AG04450 (cell line): ENCODE results near the gene CCM2. TPM values are rescaled to one million over a fixed set of nuclear protein-coding genes. Genes with fewer than 3 reads are reported as not detected.

Experiments used
- CTCF ChIA-PET: fragments of 300-600, 350-600 bp; formaldehyde crosslinking; extraction: SDS; loops from one replicate; lab custom pipeline; 2022; ENCODE audit warnings: antibody characterized with exemption, inconsistent platforms; lab: Charles Lee
- POLR2A ChIA-PET: fragments of 350-600 bp; formaldehyde crosslinking; extraction: SDS; loops from one replicate; lab custom pipeline; 2021; ENCODE audit warnings: antibody characterized with exemption, inconsistent platforms; lab: Yijun Ruan, JAX
- DNase-seq: peaks from one replicate; pipeline ENCODE4 v3.0.0-alpha.2; 2011; ENCODE audit warnings: low read depth, low spot score
- H3K27ac ChIP-seq: one replicate; pipeline ENCODE4 v1.5.1; 2012; ENCODE audit warnings: low read depth, low read length, control low read depth
- H3K27me3 ChIP-seq: one replicate; pipeline ENCODE4 v1.6.0; 2012; ENCODE audit warnings: low read length; ENCODE audit not compliant: control insufficient read depth, insufficient read depth
- H3K4me3 ChIP-seq: 2 replicates; pipeline ENCODE4 v1.5.1; 2011; ENCODE audit warnings: mild to moderate bottlenecking, low read depth, low read length, control low read depth
- H3K9me3 ChIP-seq: 2 replicates; pipeline ENCODE4 v1.5.1; 2012; ENCODE audit warnings: low read length; ENCODE audit not compliant: control insufficient read depth, insufficient read depth
- polyA plus RNA-seq: library from polyadenylated mRNA; depleted of rRNA; stranded (reverse); fragments of >200 nt; gene quantifications from 2 replicates; pipeline ENCODE4 v1.2.3, GENCODE V29; 2011
- TF ChIP-seq, protein P1 (sequence below): IDR thresholded peaks from 2 replicates; pipeline ENCODE4 v1.5.1; 2011; ENCODE audit warnings: low read depth, low read length, control low read depth, inconsistent platforms

The CCM2 gene
- polyA plus RNA-seq, 1 experiment, result 24.7 TPM

DNA sequence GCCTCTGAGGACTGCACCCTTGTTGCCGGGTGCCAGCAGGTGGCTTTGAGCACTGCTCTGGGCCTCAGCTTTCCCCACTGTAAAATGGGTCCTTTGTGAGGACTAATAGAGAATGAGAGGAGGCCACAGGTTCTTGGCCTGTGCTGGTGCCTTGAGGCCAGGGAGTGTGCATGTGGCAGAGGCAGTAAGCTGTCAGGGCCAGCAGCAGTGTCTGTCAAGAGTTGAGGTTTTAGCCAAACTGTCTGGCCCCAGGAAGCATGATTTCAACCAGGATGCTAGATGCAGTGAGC is 75.3 kb downstream of the CCM2 start:
- ChIA-PET POLR2A (no interaction called here), CTCF (no interaction called here)
- no peaks in the 10 kb centered on the region; the same call in 1 of the 2 replicates for H3K9me3 ChIP-seq
- no peak overlapping the region for H3K4me3 ChIP-seq
- TF ChIP-seq, protein P1, sequence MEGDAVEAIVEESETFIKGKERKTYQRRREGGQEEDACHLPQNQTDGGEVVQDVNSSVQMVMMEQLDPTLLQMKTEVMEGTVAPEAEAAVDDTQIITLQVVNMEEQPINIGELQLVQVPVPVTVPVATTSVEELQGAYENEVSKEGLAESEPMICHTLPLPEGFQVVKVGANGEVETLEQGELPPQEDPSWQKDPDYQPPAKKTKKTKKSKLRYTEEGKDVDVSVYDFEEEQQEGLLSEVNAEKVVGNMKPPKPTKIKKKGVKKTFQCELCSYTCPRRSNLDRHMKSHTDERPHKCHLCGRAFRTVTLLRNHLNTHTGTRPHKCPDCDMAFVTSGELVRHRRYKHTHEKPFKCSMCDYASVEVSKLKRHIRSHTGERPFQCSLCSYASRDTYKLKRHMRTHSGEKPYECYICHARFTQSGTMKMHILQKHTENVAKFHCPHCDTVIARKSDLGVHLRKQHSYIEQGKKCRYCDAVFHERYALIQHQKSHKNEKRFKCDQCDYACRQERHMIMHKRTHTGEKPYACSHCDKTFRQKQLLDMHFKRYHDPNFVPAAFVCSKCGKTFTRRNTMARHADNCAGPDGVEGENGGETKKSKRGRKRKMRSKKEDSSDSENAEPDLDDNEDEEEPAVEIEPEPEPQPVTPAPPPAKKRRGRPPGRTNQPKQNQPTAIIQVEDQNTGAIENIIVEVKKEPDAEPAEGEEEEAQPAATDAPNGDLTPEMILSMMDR, result no peak
- H3K27ac ChIP-seq, result no peak overlapping the region
- no peak for DNase-seq
- H3K27me3 ChIP-seq, result no peaks in the 10 kb centered on the region

DNA sequence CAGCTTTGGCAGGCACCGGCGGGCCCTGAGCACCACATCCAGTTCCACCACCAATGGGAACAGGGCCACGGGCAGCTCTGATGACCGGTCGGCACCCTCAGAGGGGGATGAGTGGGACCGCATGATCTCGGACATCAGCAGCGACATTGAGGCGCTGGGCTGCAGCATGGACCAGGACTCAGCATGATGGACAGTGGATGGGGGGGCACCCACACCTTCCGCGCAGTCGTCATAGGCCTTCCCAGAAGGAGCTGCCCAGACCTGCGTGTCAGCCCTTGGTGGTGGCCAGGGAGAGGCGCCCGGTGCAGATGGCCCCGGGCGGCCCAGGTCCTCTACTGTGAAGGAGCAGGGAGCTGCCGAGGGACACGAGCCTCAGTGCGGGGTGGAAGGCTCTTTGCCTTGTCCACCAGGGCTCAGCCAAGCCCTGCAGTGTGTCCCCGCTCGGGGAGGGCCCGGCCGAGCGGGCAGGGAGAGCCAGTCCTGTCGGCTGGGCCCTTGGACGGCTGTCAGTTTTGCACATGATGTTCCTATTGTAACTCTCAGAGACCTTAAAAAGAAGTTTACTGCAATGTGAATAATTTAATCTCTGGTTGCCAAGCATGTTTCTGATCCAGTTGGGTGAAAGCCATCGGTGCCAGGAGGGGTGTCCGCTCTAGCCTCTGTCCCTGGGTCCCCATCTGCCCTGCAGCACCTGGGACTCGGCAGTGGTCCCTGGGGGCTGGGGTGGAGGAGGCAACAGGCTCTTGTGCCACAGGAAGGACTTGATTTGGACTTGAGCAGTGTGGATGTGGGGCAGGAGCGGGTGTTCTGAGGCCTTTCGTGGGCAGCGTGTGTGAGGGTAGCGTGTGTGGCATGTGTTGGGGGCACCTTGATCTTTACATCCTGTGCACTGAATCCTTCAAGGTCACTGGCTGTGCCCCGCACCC is 76.1 kb downstream of the CCM2 start:
- Histone ChIP-seq H3K4me3 (no peak overlapping the region), H3K27me3 (no peaks in the 10 kb centered on the region), H3K27ac (no peak overlapping the region), H3K9me3 (no peaks in the 10 kb centered on the region; the same call in 1 of the 2 replicates)
- ChIA-PET POLR2A (no interaction called here), CTCF (no interaction called here)
- TF ChIP-seq, protein P1, result no peak
- DNase-seq, result no peak

DNA sequence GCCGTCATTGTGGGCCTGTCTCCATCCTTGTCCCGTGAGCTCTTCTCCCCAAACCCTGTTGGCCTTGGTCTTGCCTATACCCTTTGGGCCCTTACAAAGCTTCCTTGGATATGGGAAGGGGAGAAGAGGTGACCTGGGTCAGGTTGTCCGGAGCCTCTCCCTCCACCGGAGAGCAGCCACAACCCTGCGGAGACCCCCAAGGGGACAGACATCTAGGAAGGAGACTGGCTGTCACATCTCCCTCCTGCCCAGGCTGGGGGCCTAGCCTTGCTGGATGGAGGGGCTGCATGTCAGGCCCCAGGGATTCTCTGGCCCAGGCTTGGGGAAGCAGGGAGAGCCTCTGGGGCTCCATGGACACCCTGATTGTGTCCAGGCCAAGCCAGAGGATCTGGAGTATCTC is 76.9 kb downstream of the CCM2 start:
- Histone ChIP-seq H3K4me3 (no peak overlapping the region), H3K27ac (no peak overlapping the region), H3K27me3 (no peaks in the 10 kb centered on the region), H3K9me3 (no peaks in the 10 kb centered on the region; the same call in 1 of the 2 replicates)
- POLR2A ChIA-PET, result interaction anchor here (0.6 to 0.7 kb wide), 2 partner anchors 81 to 144 kb away, joined by 3 read pairs; no protein-coding TSS in a partner anchor
- no peak for DNase-seq
- CTCF ChIA-PET, result no interaction called here
- TF ChIP-seq, protein P1, result no peak

GRCh38 chr7:45077579-45077978 is 77.6 kb downstream of the CCM2 start:
- no peak overlapping the region for H3K27ac ChIP-seq
- TF ChIP-seq, protein P1, result no peak
- ChIA-PET POLR2A (interaction anchor here (0.7 kb wide), 1 partner anchor 144 kb away, joined by 3 read pairs; no protein-coding TSS in a partner anchor), CTCF (no interaction called here)
- no peak for DNase-seq
- no peak overlapping the region for H3K4me3 ChIP-seq
- no peaks in the 10 kb centered on the region; the same call in 1 of the 2 replicates for H3K9me3 ChIP-seq
- no peaks in the 10 kb centered on the region for H3K27me3 ChIP-seq

- ChIA-PET POLR2A (no interaction called here), CTCF (no interaction called here)
- TF ChIP-seq, protein P1, result no peak
- DNase-seq, result no peak
- H3K27me3 ChIP-seq, result no peaks in the 10 kb centered on the region
- H3K9me3 ChIP-seq, result no peaks in the 10 kb centered on the region; the same call in 1 of the 2 replicates
- H3K27ac ChIP-seq, result no peak overlapping the region
- no peak overlapping the region for H3K4me3 ChIP-seq
Observed at GRCh38 chr7:45078125-45078681, 78.2 kb downstream of the CCM2 start.
